HuH-7 (cell line): Measurements from ENCODE around the gene SPRYD3.

Source experiments
- DNase-seq: peaks from one replicate; pipeline ENCODE4 v3.0.0; 2011; ENCODE audit warnings: low spot score

SPRYD3 gene

GRCh38 chr12:53062977-53063707, 16.0 kb downstream of the SPRYD3 start:
- DNase-seq: no peak

GRCh38 chr12:53062011-53062961, 16.9 kb downstream of the SPRYD3 start:
- no peak for DNase-seq

- peak; percentile 67 for DNase-seq
Observed at GRCh38 chr12:53061404-53062010, 17.7 kb downstream of the SPRYD3 start.

GRCh38 chr12:53060721-53061276, 18.4 kb downstream of the SPRYD3 start:
- DNase-seq: no peak

GRCh38 chr12:53060064-53060720, 19.0 kb downstream of the SPRYD3 start:
- DNase-seq: no peak

- DNase-seq: no peak
Observed at GRCh38 chr12:53059434-53060063, 19.6 kb downstream of the SPRYD3 start.

GRCh38 chr12:53058674-53059433, 20.3 kb downstream of the SPRYD3 start:
- DNase-seq: no peak

GRCh38 chr12:53057816-53058500, 21.2 kb downstream of the SPRYD3 start:
- DNase-seq: no peak

GRCh38 chr12:53056901-53057300, 22.3 kb downstream of the SPRYD3 start:
- no peak for DNase-seq

- DNase-seq: no peak
Observed at GRCh38 chr12:53056296-53056695, 22.9 kb downstream of the SPRYD3 start.

- DNase-seq: no peak
Observed at GRCh38 chr12:53055471-53056266, 23.5 kb downstream of the SPRYD3 start.

GRCh38 chr12:53054112-53054878, 24.9 kb downstream of the SPRYD3 start:
- peak; percentile 98 for DNase-seq

GRCh38 chr12:53053218-53054111, 25.7 kb downstream of the SPRYD3 start:
- peak; percentile 76 for DNase-seq

GRCh38 chr12:53052419-53053217, 26.6 kb downstream of the SPRYD3 start:
- DNase-seq: no peak

- DNase-seq: no peak
Observed at GRCh38 chr12:53051881-53052412, 27.2 kb downstream of the SPRYD3 start.
